Neural cell (in vitro differentiated cells): Measurements from ENCODE around the gene CRACDL. TPM values are rescaled to one million over a fixed set of nuclear protein-coding genes. Genes with fewer than 3 reads are reported as not detected.

Experiments
- H2AFZ ChIP-seq: fragments of 200-600, 300-800 bp; sonication (generic), shearing (Covaris generic); 2 replicates; pipeline ENCODE4 v1.6.0; 2014; ENCODE audit warnings: low read depth, mild to moderate bottlenecking, antibody characterized with exemption, low read length, moderate library complexity
- H3F3A ChIP-seq: fragments of 200-600 bp; shearing (Covaris generic); 2 replicates; pipeline ENCODE4 v1.6.1; 2016; ENCODE audit warnings: mild to moderate bottlenecking, moderate library complexity, mixed read lengths, antibody characterized with exemption, low read length; ENCODE audit not compliant: insufficient read depth, poor library complexity, severe bottlenecking
- H3K27ac ChIP-seq: fragments of 200-600, 300-800 bp; sonication (generic), shearing (Covaris generic); 2 replicates; pipeline ENCODE4 v1.5.1; 2014; ENCODE audit warnings: mild to moderate bottlenecking, low read length, moderate library complexity
- H3K27me3 ChIP-seq: fragments of 300-800, 200-600 bp; sonication (generic), shearing (Covaris generic); 2 replicates; pipeline ENCODE4 v1.6.0; 2014; ENCODE audit warnings: mild to moderate bottlenecking, low read depth, low read length, moderate library complexity; ENCODE audit not compliant: insufficient read depth
- H3K36me3 ChIP-seq: fragments of 300-800, 200-600 bp; sonication (generic), shearing (Covaris generic); 2 replicates; pipeline ENCODE4 v1.5.1; 2014; ENCODE audit warnings: mild to moderate bottlenecking, antibody characterized with exemption, low read length, moderate library complexity; ENCODE audit not compliant: insufficient read depth
- H3K4me2 ChIP-seq: fragments of 300-800, 200-600 bp; sonication (generic), shearing (Covaris generic); 2 replicates; pipeline ENCODE4 v1.6.0; 2014; ENCODE audit warnings: mild to moderate bottlenecking, low read length
- H3K4me3 ChIP-seq: fragments of 300-800, 200-600 bp; sonication (generic), shearing (Covaris generic); 2 replicates; pipeline ENCODE4 v1.5.1; 2014; ENCODE audit warnings: mild to moderate bottlenecking, low read length, moderate library complexity
- H3K79me2 ChIP-seq: fragments of 200-600 bp; shearing (Covaris generic); replicated peaks from 2 replicates; pipeline ENCODE4 v1.6.0; 2014; ENCODE audit warnings: mild to moderate bottlenecking, low read length, moderate library complexity; ENCODE audit not compliant: insufficient read depth
- H3K9ac ChIP-seq: fragments of 300-800, 200-600 bp; sonication (generic), shearing (Covaris generic); 2 replicates; pipeline ENCODE4 v1.6.1; 2016; ENCODE audit warnings: mild to moderate bottlenecking, low read length, mixed read lengths
- H3K9me2 ChIP-seq: fragments of 200-600 bp; shearing (Covaris generic); 2 replicates; pipeline ENCODE4 v1.6.1; 2016; ENCODE audit warnings: mild to moderate bottlenecking, low read length, mixed read lengths; ENCODE audit not compliant: insufficient read depth
- H3K9me3 ChIP-seq: fragments of 200-600, 300-800 bp; sonication (generic), shearing (Covaris generic); 2 replicates; pipeline ENCODE4 v1.6.1; 2016; ENCODE audit warnings: mild to moderate bottlenecking, mixed run types, low read length, moderate library complexity, mixed read lengths
- H4K20me1 ChIP-seq: fragments of 200-600 bp; shearing (Covaris generic); 2 replicates; pipeline ENCODE4 v1.6.1; 2016; ENCODE audit warnings: mild to moderate bottlenecking, mixed run types; ENCODE audit not compliant: insufficient read depth
- EP300 ChIP-seq: fragments of 450-650 bp; conservative IDR thresholded peaks from 2 replicates; pipeline ENCODE4 v1.6.1; 2014; ENCODE audit warnings: antibody characterized with exemption, mild to moderate bottlenecking, moderate library complexity; ENCODE audit not compliant: poor library complexity, severe bottlenecking
- EZH2 ChIP-seq: fragments of 200-600, 300-800 bp; shearing (Covaris generic), sonication (generic); IDR thresholded peaks from 2 replicates; pipeline ENCODE4 v1.6.1; 2014; ENCODE audit warnings: antibody characterized with exemption, low read length, borderline replicate concordance, mild to moderate bottlenecking; ENCODE audit not compliant: insufficient read depth, poor library complexity, severe bottlenecking
- MXI1 ChIP-seq: fragments of 450-650 bp; conservative IDR thresholded peaks from 2 replicates; pipeline ENCODE4 v1.6.1; 2014; ENCODE audit warnings: antibody characterized with exemption, mild to moderate bottlenecking; ENCODE audit not compliant: poor library complexity, severe bottlenecking
- POLR2AphosphoS5 ChIP-seq: IDR thresholded peaks from 2 replicates; pipeline ENCODE4 v1.6.1; 2012
- RAD21 ChIP-seq: fragments of 450-650 bp; conservative IDR thresholded peaks from 2 replicates; pipeline ENCODE4 v1.6.1; 2014; ENCODE audit warnings: antibody characterized with exemption, mild to moderate bottlenecking, moderate library complexity
- SMC3 ChIP-seq: fragments of 450-650 bp; conservative IDR thresholded peaks from 2 replicates; pipeline ENCODE4 v1.6.1; 2014; ENCODE audit warnings: antibody characterized with exemption, mild to moderate bottlenecking, moderate library complexity; ENCODE audit not compliant: poor library complexity
- TAF1 ChIP-seq: IDR thresholded peaks from 2 replicates; pipeline ENCODE4 v1.6.1; 2012; ENCODE audit warnings: low read depth
- polyA plus RNA-seq: library from polyadenylated mRNA; depleted of rRNA; stranded (reverse); fragments of >200 nt; gene quantifications from 2 replicates; pipeline ENCODE4 v1.2.3, GENCODE V29; 2014
- TF ChIP-seq, protein P1 (sequence below): IDR thresholded peaks from 2 replicates; pipeline ENCODE4 v1.6.1; 2012; ENCODE audit warnings: borderline replicate concordance

CRACDL gene
- polyA plus RNA-seq, 1 donor from 2014 or later, result 0.85 TPM

- Histone ChIP-seq H3K9me2 (no peaks in the 10 kb centered on the region), H3F3A (no peaks in the 10 kb centered on the region), H3K36me3 (no peaks in the 10 kb centered on the region), H3K9me3 (no peaks in the 10 kb centered on the region), H3K4me3 (no peak overlapping the region), H4K20me1 (no peaks in the 10 kb centered on the region), H2AFZ (no peak overlapping the region), H3K4me2 (no peak overlapping the region), H3K27me3 (peaks cover 14% of the 10 kb centered on the region), H3K9ac (no peak overlapping the region), H3K79me2 (no peaks in the 10 kb centered on the region), H3K27ac (no peak overlapping the region)
- TF ChIP-seq RAD21 (no peak), MXI1 (no peak)
These were observed 117.9 kb downstream of the CRACDL start for GRCh38 chr2:98818164-98818563.

DNA sequence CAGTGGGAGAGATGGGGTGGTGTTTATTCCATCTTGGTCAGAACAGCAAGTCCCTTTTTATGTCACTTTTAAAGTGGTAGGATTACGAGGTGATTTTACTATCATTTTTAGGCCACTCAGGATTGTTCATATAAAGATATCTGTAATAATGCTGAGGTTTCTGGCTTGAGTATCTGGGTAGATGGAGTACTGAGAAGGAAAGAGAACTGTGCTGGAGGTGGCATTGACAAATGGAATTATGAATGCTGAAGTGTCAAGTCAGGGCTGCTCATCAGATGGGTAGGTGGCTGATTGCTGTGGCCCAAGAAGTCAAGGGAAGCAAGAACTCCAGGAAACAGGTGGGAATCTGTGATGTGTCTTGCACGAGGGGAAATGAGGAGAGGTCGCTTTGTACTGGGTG, 119.7 kb downstream of the CRACDL start:
- no peak overlapping the region for H3K27ac ChIP-seq
- TF ChIP-seq, protein P1, sequence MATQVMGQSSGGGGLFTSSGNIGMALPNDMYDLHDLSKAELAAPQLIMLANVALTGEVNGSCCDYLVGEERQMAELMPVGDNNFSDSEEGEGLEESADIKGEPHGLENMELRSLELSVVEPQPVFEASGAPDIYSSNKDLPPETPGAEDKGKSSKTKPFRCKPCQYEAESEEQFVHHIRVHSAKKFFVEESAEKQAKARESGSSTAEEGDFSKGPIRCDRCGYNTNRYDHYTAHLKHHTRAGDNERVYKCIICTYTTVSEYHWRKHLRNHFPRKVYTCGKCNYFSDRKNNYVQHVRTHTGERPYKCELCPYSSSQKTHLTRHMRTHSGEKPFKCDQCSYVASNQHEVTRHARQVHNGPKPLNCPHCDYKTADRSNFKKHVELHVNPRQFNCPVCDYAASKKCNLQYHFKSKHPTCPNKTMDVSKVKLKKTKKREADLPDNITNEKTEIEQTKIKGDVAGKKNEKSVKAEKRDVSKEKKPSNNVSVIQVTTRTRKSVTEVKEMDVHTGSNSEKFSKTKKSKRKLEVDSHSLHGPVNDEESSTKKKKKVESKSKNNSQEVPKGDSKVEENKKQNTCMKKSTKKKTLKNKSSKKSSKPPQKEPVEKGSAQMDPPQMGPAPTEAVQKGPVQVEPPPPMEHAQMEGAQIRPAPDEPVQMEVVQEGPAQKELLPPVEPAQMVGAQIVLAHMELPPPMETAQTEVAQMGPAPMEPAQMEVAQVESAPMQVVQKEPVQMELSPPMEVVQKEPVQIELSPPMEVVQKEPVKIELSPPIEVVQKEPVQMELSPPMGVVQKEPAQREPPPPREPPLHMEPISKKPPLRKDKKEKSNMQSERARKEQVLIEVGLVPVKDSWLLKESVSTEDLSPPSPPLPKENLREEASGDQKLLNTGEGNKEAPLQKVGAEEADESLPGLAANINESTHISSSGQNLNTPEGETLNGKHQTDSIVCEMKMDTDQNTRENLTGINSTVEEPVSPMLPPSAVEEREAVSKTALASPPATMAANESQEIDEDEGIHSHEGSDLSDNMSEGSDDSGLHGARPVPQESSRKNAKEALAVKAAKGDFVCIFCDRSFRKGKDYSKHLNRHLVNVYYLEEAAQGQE, result no peak
- TF ChIP-seq RAD21, result no peak

GRCh38 chr2:98815795-98816194, 120.2 kb downstream of the CRACDL start:
- Histone ChIP-seq H3K4me3 (no peak overlapping the region), H3K36me3 (no peaks in the 10 kb centered on the region), H3F3A (no peaks in the 10 kb centered on the region), H4K20me1 (no peaks in the 10 kb centered on the region), H3K27ac (no peak overlapping the region), H3K9me2 (no peaks in the 10 kb centered on the region), H3K27me3 (no peaks in the 10 kb centered on the region), H3K9ac (no peak overlapping the region), H2AFZ (no peak overlapping the region), H3K9me3 (no peaks in the 10 kb centered on the region), H3K79me2 (no peaks in the 10 kb centered on the region), H3K4me2 (no peak overlapping the region)
- TF ChIP-seq MXI1 (no peak), EP300 (no peak), TAF1 (no peak)

More for the DNA sequence above, 119.7 kb downstream of the CRACDL start:
- H3F3A ChIP-seq, result no peaks in the 10 kb centered on the region
- H3K79me2 ChIP-seq, result no peaks in the 10 kb centered on the region
- H4K20me1 ChIP-seq, result no peaks in the 10 kb centered on the region
- H3K9me3 ChIP-seq, result no peaks in the 10 kb centered on the region
- H3K4me3 ChIP-seq, result no peak overlapping the region
- no peak overlapping the region for H3K9ac ChIP-seq
- H3K27me3 ChIP-seq, result no peaks in the 10 kb centered on the region
- H3K36me3 ChIP-seq, result no peaks in the 10 kb centered on the region
- H2AFZ ChIP-seq, result no peak overlapping the region
- H3K4me2 ChIP-seq, result no peak overlapping the region
- H3K9me2 ChIP-seq, result no peaks in the 10 kb centered on the region

DNA sequence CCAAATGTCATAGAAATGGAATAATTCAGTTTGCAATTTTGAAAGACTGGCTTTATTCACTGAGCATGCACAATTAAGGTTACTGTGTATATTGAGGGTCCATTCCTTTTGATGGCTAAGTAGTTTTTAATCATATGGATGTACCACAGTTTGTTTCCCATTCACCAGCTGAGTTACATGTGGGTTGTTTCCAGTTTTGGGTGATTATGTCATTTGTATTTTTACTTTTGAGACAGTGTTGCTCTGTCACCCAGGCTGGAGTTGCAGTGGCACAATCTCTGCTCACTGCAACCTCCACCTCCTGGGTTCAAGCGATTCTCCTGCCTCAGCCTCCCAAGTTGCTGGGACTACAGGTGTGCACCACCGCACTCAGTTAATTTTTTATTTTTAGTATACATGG, 124.3 kb downstream of the CRACDL start:
- no peak overlapping the region for H3K4me3 ChIP-seq
- H3K9ac ChIP-seq, result no peak overlapping the region
- no peaks in the 10 kb centered on the region for H3F3A ChIP-seq
- TF ChIP-seq EZH2 (no peak), EP300 (no peak), POLR2AphosphoS5 (no peak), RAD21 (no peak), MXI1 (no peak), SMC3 (no peak)
- TF ChIP-seq, protein P1, result no peak
- no peak overlapping the region for H2AFZ ChIP-seq
- no peaks in the 10 kb centered on the region for H4K20me1 ChIP-seq
- no peaks in the 10 kb centered on the region for H3K9me3 ChIP-seq
- H3K27me3 ChIP-seq, result no peaks in the 10 kb centered on the region
- no peak overlapping the region for H3K27ac ChIP-seq
- no peaks in the 10 kb centered on the region for H3K9me2 ChIP-seq
- no peaks in the 10 kb centered on the region for H3K36me3 ChIP-seq
- H3K4me2 ChIP-seq, result no peak overlapping the region
- H3K79me2 ChIP-seq, result no peaks in the 10 kb centered on the region
